K562 (cell line): Measurements from ENCODE around the gene NNAT. TPM values are rescaled to one million over a fixed set of nuclear protein-coding genes. Genes with fewer than 3 reads are reported as not detected.

Experiments
- ATAC-seq: fragments of 200-7000 bp; cut with Tn5 transposase; 3 replicates; pipeline ENCODE4 v1.9.1; 2020; ENCODE audit warnings: moderate library complexity
- BruUV-seq: library from RNA; stranded (reverse); fragments of 400-500 nt; replicated peaks from 2 replicates; lab custom pipeline; 2021; lab: Mats Ljungman, UMichigan
- CTCF ChIA-PET: fragments of 300-600 bp; formaldehyde crosslinking; extraction: SDS; loops from one replicate; lab custom pipeline; 2021; ENCODE audit warnings: low intra/inter-chr PET ratio; lab: Yijun Ruan, JAX
- POLR2A ChIA-PET: fragments of 300-600, 350-650 bp; sonication (Branson Sonifier 250); formaldehyde crosslinking; extraction: SDS; loops from one replicate; lab custom pipeline; 2021; ENCODE audit warnings: antibody characterized with exemption, inconsistent platforms; lab: Yijun Ruan, JAX
- DNase-seq, 4 experiments: peaks; one replicate each; pipeline versions ENCODE4 v3.0.0 to v3.0.0-alpha.2; 2011 to 2018; ENCODE audit warnings: low spot score in 3 of 4, mixed read lengths in 3 of 4; ENCODE audit errors: extremely low read depth in 1 of 4
- FAIRE-seq: peaks from 2 replicates; lab custom pipeline; 2011; peaks lifted over from hg19 to GRCh38; lab: Jason Lieb, UNC
- H2AFZ ChIP-seq: 2 replicates; pipeline ENCODE4 v1.6.0; 2011; ENCODE audit warnings: low read depth, low read length, control low read depth, inconsistent platforms
- H3K27ac ChIP-seq: fragments of 200-600 bp; 3 replicates; pipeline ENCODE4 v1.8.0; 2011; ENCODE audit warnings: low read depth, mild to moderate bottlenecking, control low read depth, inconsistent platforms, low read length, moderate library complexity, mixed read lengths; ENCODE audit errors: extremely low read depth
- H3K27me3 ChIP-seq, 2 experiments: fragments of 300-600 bp in 1 of 2; 2 replicates in 1 of 2; 3 replicates in 1 of 2; pipeline versions ENCODE4 v1.6.0 to v1.8.0; 2011; ENCODE audit warnings: inconsistent platforms in 2 of 2, low read length in 2 of 2, mild to moderate bottlenecking in 1 of 2, mixed read lengths in 1 of 2, moderate library complexity in 1 of 2; ENCODE audit not compliant: control insufficient read depth in 2 of 2, insufficient read depth in 2 of 2
- H3K36me3 ChIP-seq: fragments of 300-600 bp; 3 replicates; pipeline ENCODE4 v1.8.0; 2011; ENCODE audit warnings: mild to moderate bottlenecking, low read length, inconsistent platforms; ENCODE audit not compliant: control insufficient read depth, insufficient read depth
- H3K4me1 ChIP-seq, 2 experiments: fragments of 200-600 bp in 1 of 2; replicated peaks in 1 of 2; 2 replicates in 1 of 2; 3 replicates in 1 of 2; pipeline versions ENCODE4 v1.5.1 to v1.8.0; 2011; ENCODE audit warnings: inconsistent platforms in 2 of 2, low read length in 2 of 2, mild to moderate bottlenecking in 1 of 2, mixed read lengths in 1 of 2, moderate library complexity in 1 of 2; ENCODE audit not compliant: control insufficient read depth in 2 of 2, insufficient read depth in 2 of 2
- H3K4me2 ChIP-seq: 2 replicates; pipeline ENCODE4 v1.6.1; 2011; ENCODE audit warnings: low read length, control low read depth, inconsistent platforms, mixed read lengths; ENCODE audit not compliant: insufficient read depth
- H3K4me3 ChIP-seq: fragments of 200-600 bp; sonication (generic), shearing (Covaris generic); 2 replicates; pipeline ENCODE4 v1.5.1; 2016; ENCODE audit warnings: control low read depth, inconsistent platforms
- H3K79me2 ChIP-seq: fragments of 200-600 bp; 3 replicates; pipeline ENCODE4 v1.8.0; 2011; ENCODE audit warnings: low read length, inconsistent platforms; ENCODE audit not compliant: control insufficient read depth, insufficient read depth
- H3K9ac ChIP-seq, 2 experiments: 2 replicates each; pipeline versions ENCODE4 v1.6.0 to v1.6.1; 2011; ENCODE audit warnings: low read depth in 2 of 2, low read length in 2 of 2, control low read depth in 1 of 2, inconsistent platforms in 1 of 2, mild to moderate bottlenecking in 1 of 2, mixed read lengths in 1 of 2; ENCODE audit not compliant: insufficient read depth in 1 of 2
- H3K9me1 ChIP-seq: one replicate; pipeline ENCODE4 v1.6.0; 2011; ENCODE audit warnings: inconsistent platforms, mild to moderate bottlenecking, low read length, moderate library complexity; ENCODE audit not compliant: control insufficient read depth, insufficient read depth
- H3K9me3 ChIP-seq: replicated peaks from 2 replicates; pipeline ENCODE4 v1.5.1; 2011; ENCODE audit warnings: low read depth, low read length, inconsistent platforms; ENCODE audit not compliant: control insufficient read depth, insufficient read depth
- H4K20me1 ChIP-seq: replicated peaks from 2 replicates; pipeline ENCODE4 v1.6.1; 2011; ENCODE audit warnings: low read length, inconsistent platforms, mixed read lengths; ENCODE audit not compliant: control insufficient read depth, insufficient read depth
- BRCA1 ChIP-seq, 2 experiments: fragments of 450-650 bp in 1 of 2; sonication (generic) in 1 of 2; formaldehyde crosslinking in 1 of 2; IDR thresholded peaks; 2 replicates each; pipeline versions ENCODE4 v1.5.0 to v1.6.1; 2017 to 2020; ENCODE audit warnings: mild to moderate bottlenecking in 1 of 2, missing genetic modification reagents in 1 of 2
- CXXC5 ChIP-seq: fragments of 250-450 bp; sonication (Bioruptor Pico); IDR thresholded peaks from 2 replicates; pipeline ENCODE4 v1.8.0; 2022; ENCODE audit warnings: inconsistent platforms, mild to moderate bottlenecking, moderate library complexity
- DMBX1 ChIP-seq: fragments of 250-450 bp; sonication (Bioruptor Pico); IDR thresholded peaks from 2 replicates; pipeline ENCODE4 v1.8.0; 2022; ENCODE audit warnings: inconsistent platforms, mild to moderate bottlenecking, moderate library complexity, borderline replicate concordance
- JUND ChIP-seq, 2 experiments: IDR thresholded peaks; 2 replicates in 1 of 2; 3 replicates in 1 of 2; pipeline ENCODE4 v1.6.1; 2011; ENCODE audit warnings: borderline replicate concordance in 2 of 2, low read depth in 2 of 2, low read length in 2 of 2, improper control_type of control experiment in 1 of 2, missing biosample characterization in 1 of 2, missing genetic modification characterization in 1 of 2, missing genetic modification reagents in 1 of 2
- MEF2A ChIP-seq: IDR thresholded peaks from 2 replicates; pipeline ENCODE4 v1.6.1; 2011; ENCODE audit warnings: low read depth, mild to moderate bottlenecking, low read length, moderate library complexity; ENCODE audit not compliant: control insufficient read depth
- ZNF133 ChIP-seq: fragments of 250-450 bp; sonication (Bioruptor Pico); IDR thresholded peaks from 2 replicates; pipeline ENCODE4 v1.4.0; 2020; ENCODE audit warnings: mild to moderate bottlenecking
- ZNF347 ChIP-seq: fragments of 450-650 bp; formaldehyde crosslinking; IDR thresholded peaks from 2 replicates; pipeline ENCODE4 v1.4.0; 2020; ENCODE audit warnings: low read depth, mild to moderate bottlenecking, moderate library complexity
- WGBS: fragments of 100-300 bp; shearing (Covaris generic); methylation state at CpG from one replicate; pipeline ENCODE4 v1.1.6; 2016; ENCODE audit warnings: low coverage, mixed read lengths; ENCODE audit not compliant: insufficient coverage; ENCODE audit errors: missing lambda C conversion rate; 5-methylcytosine and 5-hydroxymethylcytosine counted together
- in situ Hi-C: fragments of 300-500 bp; cut with MboI; formaldehyde crosslinking; loops from 4 replicates; pipeline ENCODE4 v1.15.0; 2018; ENCODE audit warnings: inconsistent platforms, mixed read lengths
- intact Hi-C: fragments of 100-400 bp; cut with micrococcal nuclease; formaldehyde crosslinking; loops from 2 replicates; pipeline ENCODE4 v1.14.2; 2022
- polyA plus RNA-seq, 8 experiments: library from polyadenylated mRNA; depleted of rRNA in 4 of 8; stranded (reverse) in 5 of 8; unstranded in 3 of 8; fragments of >200 nt; fragmentation: Nextera tagmentation in 2 of 8; fragmentation: Illumina TruSeq in 1 of 8; extraction: Ambion mirVana in 2 of 8; extraction: Trizol in 1 of 8; gene quantifications; 2 replicates each; pipeline versions ENCODE4 v1.2.1 to v1.2.3, GENCODE V29; 2011 to 2014; ENCODE audit warnings: inconsistent platforms in 1 of 8, missing spikeins in 1 of 8
- total RNA-seq, 7 experiments: library from RNA; depleted of rRNA in 6 of 7; stranded (reverse); fragments of >200 nt in 6 of 7; fragmentation: Illumina TruSeq in 2 of 7; extraction: Trizol in 2 of 7; gene quantifications; 2 replicates each; pipeline versions ENCODE4 v1.2.1 to v1.2.3, GENCODE V29; 2011 to 2021; ENCODE audit warnings: low replicate concordance in 1 of 7
- TF ChIP-seq, protein P1 (sequence below): sonication (generic); formaldehyde crosslinking; IDR thresholded peaks from 2 replicates; pipeline ENCODE4 v1.8.0; 2022; ENCODE audit warnings: mild to moderate bottlenecking, missing genetic modification reagents, borderline replicate concordance
- TF ChIP-seq, protein P2 (sequence below): fragments of 450-650 bp; IDR thresholded peaks from 2 replicates; pipeline ENCODE4 v1.6.1; 2016; ENCODE audit warnings: low read depth

Gene NNAT
- total and polyA plus RNA-seq, 9 of the 15 experiments (the other 6 are each of a cell fraction or from before 2014, with no cell fraction given): 0.13 TPM; not detected in 8

DNA sequence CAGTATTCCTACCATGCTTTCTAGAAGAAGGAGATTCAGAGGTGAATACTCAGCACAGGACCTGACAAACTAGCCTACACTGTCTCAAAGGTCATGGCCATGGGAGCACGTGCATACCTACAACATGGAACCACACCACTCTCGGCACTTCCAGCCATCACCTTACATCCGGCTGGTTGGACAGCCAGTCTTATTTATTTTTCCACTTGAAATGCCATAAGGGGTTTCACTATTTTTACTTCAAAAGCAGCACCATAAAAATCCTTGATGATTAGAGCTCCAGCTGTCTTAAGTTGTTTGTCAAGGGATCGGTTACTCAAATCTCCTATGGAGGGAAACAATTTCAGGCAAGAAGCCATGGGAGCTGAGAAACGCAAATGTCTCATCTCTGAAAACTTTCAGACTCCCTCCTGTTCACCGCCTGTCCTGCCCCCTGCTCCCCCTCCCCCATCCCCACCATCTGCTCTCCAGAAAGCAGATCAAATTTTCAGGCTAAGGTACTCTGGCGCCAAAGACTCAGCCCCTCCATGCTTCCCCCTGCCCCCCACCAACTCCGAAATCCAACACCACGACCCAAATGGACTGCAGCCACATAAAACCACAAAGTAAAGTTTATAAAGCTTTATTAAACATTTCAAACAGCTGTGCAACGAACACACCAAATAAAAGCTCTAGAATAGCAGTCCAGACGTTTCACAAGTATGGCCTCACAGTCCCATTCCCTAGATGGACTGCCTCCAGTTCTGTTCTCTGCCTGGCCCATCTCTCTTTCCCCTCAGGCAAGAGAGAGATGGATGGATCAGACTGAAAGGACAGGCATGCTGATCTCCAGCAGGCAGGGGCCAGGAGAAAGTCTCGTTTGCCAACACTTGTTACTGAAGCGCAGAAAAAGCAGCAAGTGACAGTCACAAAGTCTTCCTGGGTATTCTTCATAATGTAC is 4.0 kb upstream of the NNAT start:
- intact Hi-C loops (no loop called here), in situ Hi-C loops (no loop called here)
- Histone ChIP-seq H3K4me2 (no peak overlapping the region), H3K4me3 (no peak overlapping the region), H3K4me1 (peaks cover 0 to 5% of the 10 kb centered on the region in 2 experiments; a peak in 1 of 5 replicates), H3K9me1 (no peaks in the 10 kb centered on the region), H3K79me2 (no peaks in the 10 kb centered on the region; the same call in 2 of the 3 replicates), H2AFZ (no peak overlapping the region), H3K9me3 (no peaks in the 10 kb centered on the region; the same call in 1 of the 2 replicates), H3K36me3 (peaks cover 21% of the 10 kb centered on the region; the same call in 1 of the 3 replicates), H3K27ac (no peak overlapping the region), H3K9ac (no peak overlapping the region; a peak in 1 of 4 replicates), H4K20me1 (no peaks in the 10 kb centered on the region; the same call in 1 of the 2 replicates), H3K27me3 (no peaks in the 10 kb centered on the region)
- 71% methylated on average over 10 of the region's 13 CpGs for WGBS
- FAIRE-seq: no peak
- no peak for ATAC-seq
- ChIA-PET CTCF (no interaction called here), POLR2A (interaction anchor here (0.7 kb wide), 1 partner anchor 11 kb away, joined by 3 read pairs; no protein-coding TSS in a partner anchor)
- BruUV-seq: TSS peak; percentile 18
- no peak for DNase-seq
- TF ChIP-seq DMBX1 (CRISPR knock-in tag) (no peak), JUND (IDR thresholded peaks at IDR 0.05; ENCODE audit: borderline replicate concordance, low read depth, low read length) (no peak), JUND (tag; IDR thresholded peaks at IDR 0.05; ENCODE audit: borderline replicate concordance, low read depth, low read length) (no peak), ZNF133 (CRISPR knock-in tag) (no peak), BRCA1 (IDR thresholded peaks at IDR 0.05) (no peak), BRCA1 (CRISPR knock-in tag; IDR thresholded peaks at IDR 0.05) (no peak), MEF2A (no peak), ZNF347 (CRISPR knock-in tag) (no peak), CXXC5 (CRISPR knock-in tag) (no peak)
- TF ChIP-seq, protein P1, sequence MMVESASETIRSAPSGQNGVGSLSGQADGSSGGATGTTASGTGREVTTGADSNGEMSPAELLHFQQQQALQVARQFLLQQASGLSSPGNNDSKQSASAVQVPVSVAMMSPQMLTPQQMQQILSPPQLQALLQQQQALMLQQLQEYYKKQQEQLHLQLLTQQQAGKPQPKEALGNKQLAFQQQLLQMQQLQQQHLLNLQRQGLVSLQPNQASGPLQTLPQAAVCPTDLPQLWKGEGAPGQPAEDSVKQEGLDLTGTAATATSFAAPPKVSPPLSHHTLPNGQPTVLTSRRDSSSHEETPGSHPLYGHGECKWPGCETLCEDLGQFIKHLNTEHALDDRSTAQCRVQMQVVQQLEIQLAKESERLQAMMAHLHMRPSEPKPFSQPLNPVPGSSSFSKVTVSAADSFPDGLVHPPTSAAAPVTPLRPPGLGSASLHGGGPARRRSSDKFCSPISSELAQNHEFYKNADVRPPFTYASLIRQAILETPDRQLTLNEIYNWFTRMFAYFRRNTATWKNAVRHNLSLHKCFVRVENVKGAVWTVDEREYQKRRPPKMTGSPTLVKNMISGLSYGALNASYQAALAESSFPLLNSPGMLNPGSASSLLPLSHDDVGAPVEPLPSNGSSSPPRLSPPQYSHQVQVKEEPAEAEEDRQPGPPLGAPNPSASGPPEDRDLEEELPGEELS (CRISPR knock-in tag): no peak
- TF ChIP-seq, protein P2, sequence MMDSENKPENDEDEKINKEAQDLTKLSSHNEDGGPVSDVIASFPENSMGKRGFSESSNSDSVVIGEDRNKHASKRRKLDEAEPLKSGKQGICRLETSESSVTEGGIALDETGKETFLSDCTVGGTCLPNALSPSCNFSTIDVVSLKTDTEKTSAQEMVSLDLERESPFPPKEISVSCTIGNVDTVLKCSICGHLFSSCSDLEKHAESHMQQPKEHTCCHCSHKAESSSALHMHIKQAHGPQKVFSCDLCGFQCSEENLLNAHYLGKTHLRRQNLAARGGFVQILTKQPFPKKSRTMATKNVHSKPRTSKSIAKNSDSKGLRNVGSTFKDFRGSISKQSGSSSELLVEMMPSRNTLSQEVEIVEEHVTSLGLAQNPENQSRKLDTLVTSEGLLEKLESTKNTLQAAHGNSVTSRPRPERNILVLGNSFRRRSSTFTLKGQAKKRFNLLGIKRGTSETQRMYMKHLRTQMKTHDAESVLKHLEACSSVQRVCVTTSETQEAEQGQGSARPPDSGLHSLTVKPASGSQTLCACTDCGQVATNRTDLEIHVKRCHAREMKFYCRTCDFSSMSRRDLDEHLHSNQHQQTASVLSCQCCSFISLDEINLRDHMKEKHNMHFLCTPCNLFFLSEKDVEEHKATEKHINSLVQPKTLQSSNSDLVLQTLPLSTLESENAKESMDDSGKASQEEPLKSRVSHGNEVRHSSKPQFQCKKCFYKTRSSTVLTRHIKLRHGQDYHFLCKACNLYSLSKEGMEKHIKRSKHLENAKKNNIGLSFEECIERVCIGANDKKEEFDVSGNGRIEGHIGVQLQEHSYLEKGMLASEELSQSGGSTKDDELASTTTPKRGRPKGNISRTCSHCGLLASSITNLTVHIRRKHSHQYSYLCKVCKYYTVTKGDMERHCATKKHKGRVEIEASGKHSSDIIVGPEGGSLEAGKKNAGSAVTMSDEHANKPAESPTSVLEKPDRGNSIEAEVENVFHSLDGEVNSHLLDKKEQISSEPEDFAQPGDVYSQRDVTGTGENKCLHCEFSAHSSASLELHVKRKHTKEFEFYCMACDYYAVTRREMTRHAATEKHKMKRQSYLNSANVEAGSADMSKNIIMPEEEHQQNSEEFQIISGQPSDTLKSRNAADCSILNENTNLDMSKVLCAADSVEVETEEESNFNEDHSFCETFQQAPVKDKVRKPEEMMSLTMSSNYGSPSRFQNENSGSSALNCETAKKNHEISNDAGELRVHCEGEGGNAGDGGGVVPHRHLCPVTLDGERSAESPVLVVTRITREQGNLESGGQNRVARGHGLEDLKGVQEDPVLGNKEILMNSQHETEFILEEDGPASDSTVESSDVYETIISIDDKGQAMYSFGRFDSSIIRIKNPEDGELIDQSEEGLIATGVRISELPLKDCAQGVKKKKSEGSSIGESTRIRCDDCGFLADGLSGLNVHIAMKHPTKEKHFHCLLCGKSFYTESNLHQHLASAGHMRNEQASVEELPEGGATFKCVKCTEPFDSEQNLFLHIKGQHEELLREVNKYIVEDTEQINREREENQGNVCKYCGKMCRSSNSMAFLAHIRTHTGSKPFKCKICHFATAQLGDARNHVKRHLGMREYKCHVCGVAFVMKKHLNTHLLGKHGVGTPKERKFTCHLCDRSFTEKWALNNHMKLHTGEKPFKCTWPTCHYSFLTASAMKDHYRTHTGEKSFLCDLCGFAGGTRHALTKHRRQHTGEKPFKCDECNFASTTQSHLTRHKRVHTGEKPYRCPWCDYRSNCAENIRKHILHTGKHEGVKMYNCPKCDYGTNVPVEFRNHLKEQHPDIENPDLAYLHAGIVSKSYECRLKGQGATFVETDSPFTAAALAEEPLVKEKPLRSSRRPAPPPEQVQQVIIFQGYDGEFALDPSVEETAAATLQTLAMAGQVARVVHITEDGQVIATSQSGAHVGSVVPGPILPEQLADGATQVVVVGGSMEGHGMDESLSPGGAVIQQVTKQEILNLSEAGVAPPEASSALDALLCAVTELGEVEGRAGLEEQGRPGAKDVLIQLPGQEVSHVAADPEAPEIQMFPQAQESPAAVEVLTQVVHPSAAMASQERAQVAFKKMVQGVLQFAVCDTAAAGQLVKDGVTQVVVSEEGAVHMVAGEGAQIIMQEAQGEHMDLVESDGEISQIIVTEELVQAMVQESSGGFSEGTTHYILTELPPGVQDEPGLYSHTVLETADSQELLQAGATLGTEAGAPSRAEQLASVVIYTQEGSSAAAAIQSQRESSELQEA: no peak
